Measurements from ENCODE around the gene ALCAM.
"Not testable (repeated sequence)": the region's sequence is repeated elsewhere in the genome, so short reads cannot be mapped to it uniquely, and the experiment has no call there.

Gene ALCAM

DNA sequence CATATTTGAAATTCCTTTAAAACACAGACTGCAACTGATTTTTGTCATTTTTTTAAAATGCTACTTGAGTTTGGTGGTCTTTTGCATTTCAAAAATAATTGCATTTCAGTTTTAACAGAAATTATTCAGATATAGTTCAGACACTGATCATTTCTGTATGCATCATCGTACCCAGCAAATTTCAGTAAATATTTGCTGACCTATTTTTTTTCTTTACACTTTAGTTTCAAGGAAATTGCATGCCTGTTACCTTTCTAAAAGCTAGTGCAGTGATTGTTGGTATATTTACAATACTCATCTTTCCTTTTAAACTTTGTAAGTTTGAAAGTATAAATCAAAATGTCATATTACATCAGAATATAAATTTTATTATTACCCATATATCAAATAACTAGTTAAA lies 32.4 kb downstream of the ALCAM start:
- Mint-ChIP-seq H3K27ac (peak overlapping the region; percentile 26), H3K4me3 (no peak overlapping the region), H3K9me3 (peaks cover 34% of the 10 kb centered on the region), H3K4me1 (peaks cover 5% of the 10 kb centered on the region), H3K27me3 (ENCODE audit: low read depth, poor library complexity) (no peaks in the 10 kb centered on the region), H3K36me3 (ENCODE audit: low read depth) (peaks cover 47% of the 10 kb centered on the region)
- no peak for DNase-seq
- TF ChIP-seq, protein P1, sequence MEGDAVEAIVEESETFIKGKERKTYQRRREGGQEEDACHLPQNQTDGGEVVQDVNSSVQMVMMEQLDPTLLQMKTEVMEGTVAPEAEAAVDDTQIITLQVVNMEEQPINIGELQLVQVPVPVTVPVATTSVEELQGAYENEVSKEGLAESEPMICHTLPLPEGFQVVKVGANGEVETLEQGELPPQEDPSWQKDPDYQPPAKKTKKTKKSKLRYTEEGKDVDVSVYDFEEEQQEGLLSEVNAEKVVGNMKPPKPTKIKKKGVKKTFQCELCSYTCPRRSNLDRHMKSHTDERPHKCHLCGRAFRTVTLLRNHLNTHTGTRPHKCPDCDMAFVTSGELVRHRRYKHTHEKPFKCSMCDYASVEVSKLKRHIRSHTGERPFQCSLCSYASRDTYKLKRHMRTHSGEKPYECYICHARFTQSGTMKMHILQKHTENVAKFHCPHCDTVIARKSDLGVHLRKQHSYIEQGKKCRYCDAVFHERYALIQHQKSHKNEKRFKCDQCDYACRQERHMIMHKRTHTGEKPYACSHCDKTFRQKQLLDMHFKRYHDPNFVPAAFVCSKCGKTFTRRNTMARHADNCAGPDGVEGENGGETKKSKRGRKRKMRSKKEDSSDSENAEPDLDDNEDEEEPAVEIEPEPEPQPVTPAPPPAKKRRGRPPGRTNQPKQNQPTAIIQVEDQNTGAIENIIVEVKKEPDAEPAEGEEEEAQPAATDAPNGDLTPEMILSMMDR (IDR thresholded peaks at IDR 0.05) = no peak

GRCh38 chr3:105399611-105400010 lies 32.9 kb downstream of the ALCAM start:
- TF ChIP-seq, protein P1 (IDR thresholded peaks at IDR 0.05) = no peak
- H3K9me3 Mint-ChIP-seq = peaks cover 40% of the 10 kb centered on the region
- peaks cover 5% of the 10 kb centered on the region for H3K4me1 Mint-ChIP-seq
- DNase-seq = no peak
- no peaks in the 10 kb centered on the region for H3K27me3 Mint-ChIP-seq (ENCODE audit: low read depth, poor library complexity)
- H3K36me3 Mint-ChIP-seq (ENCODE audit: low read depth) = peaks cover 53% of the 10 kb centered on the region
- H3K4me3 Mint-ChIP-seq = no peak overlapping the region
- peak overlapping the region; percentile 79 for H3K27ac Mint-ChIP-seq

DNA sequence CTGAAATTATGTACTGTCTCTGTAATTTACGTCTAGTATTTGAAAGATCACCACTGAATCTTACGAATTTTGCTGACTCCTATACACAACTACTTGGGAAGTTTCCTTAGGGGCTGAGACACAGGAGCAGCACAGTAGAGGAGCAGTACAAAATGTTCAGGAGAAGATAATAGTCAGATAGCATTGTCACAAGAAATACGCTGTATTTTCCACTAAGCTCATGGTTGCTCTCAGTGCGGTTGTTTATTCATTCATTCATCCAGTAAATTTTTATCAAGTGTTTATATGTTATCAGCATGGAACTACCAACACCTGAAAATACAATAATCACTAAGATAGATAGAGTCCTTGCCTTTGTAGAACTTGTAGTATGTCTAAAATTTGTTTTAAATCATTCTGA lies 34.5 kb downstream of the ALCAM start:
- Mint-ChIP-seq H3K4me3 (no peak overlapping the region), H3K27me3 (ENCODE audit: low read depth, poor library complexity) (no peaks in the 10 kb centered on the region), H3K27ac (no peak overlapping the region), H3K9me3 (peaks cover 54% of the 10 kb centered on the region), H3K4me1 (peaks cover 5% of the 10 kb centered on the region), H3K36me3 (ENCODE audit: low read depth) (peaks cover 63% of the 10 kb centered on the region)
- TF ChIP-seq, protein P1 (IDR thresholded peaks at IDR 0.05) = no peak
- DNase-seq = no peak

DNA sequence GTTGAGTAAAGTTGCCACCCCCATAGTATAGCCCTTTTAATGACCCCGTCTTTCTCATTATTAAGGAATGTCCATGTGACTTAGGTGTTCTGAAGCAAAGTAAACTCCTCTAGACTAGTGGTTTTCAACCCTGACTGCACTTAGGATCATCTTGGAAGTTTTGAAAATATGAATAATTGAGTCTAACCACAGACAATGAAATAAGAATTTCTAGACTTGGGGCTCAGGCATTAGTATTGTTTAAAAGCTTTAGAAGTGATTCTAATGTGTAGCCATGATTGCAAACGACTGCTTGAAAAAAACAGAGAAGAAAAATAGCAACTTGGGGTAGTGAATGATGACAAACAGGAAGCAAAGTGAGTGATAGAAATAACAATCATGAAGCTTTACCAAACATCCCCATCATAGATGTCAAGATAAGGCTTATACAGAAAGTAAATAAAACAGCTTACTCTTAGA lies 35.0 kb downstream of the ALCAM start:
- H3K9me3 Mint-ChIP-seq = peaks cover 58% of the 10 kb centered on the region
- TF ChIP-seq, protein P1 (IDR thresholded peaks at IDR 0.05) = no peak
- no peaks in the 10 kb centered on the region for H3K27me3 Mint-ChIP-seq (ENCODE audit: low read depth, poor library complexity)
- no peak overlapping the region for H3K4me3 Mint-ChIP-seq
- H3K27ac Mint-ChIP-seq = no peak overlapping the region
- H3K36me3 Mint-ChIP-seq (ENCODE audit: low read depth) = peaks cover 66% of the 10 kb centered on the region
- DNase-seq = no peak
- H3K4me1 Mint-ChIP-seq = peaks cover 5% of the 10 kb centered on the region

DNA sequence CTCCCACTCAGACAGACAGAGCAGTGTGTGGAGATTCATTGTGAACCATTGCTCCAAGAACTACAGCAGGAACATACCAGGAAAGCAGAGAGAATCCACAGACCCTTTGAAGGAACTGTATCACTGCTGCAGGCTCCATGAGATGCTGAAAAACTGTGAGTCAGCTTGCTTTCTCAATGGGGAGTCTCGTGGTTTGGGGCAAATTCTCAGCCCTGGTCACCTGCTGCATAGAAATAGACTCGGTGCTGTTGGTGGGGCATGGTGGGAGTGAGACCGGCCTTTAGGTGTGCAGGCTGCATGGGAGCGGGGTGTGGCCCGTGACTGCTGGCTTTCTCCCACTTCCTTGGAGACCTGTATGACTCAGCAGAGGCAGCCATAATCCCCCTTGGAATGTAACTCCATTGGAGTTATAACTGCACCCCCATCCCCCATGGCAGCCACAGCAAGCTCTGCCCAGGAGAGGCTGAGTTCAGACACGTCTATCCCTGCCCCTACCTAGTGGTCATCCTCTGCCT lies 35.6 kb downstream of the ALCAM start:
- Mint-ChIP-seq H3K4me3 (no peak overlapping the region), H3K27ac (no peak overlapping the region), H3K27me3 (ENCODE audit: low read depth, poor library complexity) (no peaks in the 10 kb centered on the region), H3K36me3 (ENCODE audit: low read depth) (peaks cover 73% of the 10 kb centered on the region), H3K9me3 (peaks cover 64% of the 10 kb centered on the region), H3K4me1 (peaks cover 5% of the 10 kb centered on the region)
- no peak for DNase-seq
- TF ChIP-seq, protein P1 (IDR thresholded peaks at IDR 0.05) = no peak

GRCh38 chr3:105403034-105403433 lies 36.3 kb downstream of the ALCAM start:
- H3K9me3 Mint-ChIP-seq = peaks cover 70% of the 10 kb centered on the region
- not testable (repeated sequence) for H3K4me3 Mint-ChIP-seq; DNase-seq; H3K4me1 Mint-ChIP-seq; H3K27ac Mint-ChIP-seq; H3K27me3 Mint-ChIP-seq (ENCODE audit: low read depth, poor library complexity)
- peaks cover 79% of the 10 kb centered on the region for H3K36me3 Mint-ChIP-seq (ENCODE audit: low read depth)
